Esophagus (tissue), 2 donors: ENCODE data around the gene ACTL7A. TPM values are rescaled to one million over a fixed set of nuclear protein-coding genes. Genes with fewer than 3 reads are reported as not detected.

Experiments
- H3K27ac ChIP-seq, 2 donors: one replicate each; pipeline ENCODE4 v1.5.1; 2013; ENCODE audit warnings: low read depth in 2 of 2, mild to moderate bottlenecking in 2 of 2, inconsistent platforms in 1 of 2, low read length in 1 of 2, moderate library complexity in 1 of 2
- H3K27me3 ChIP-seq, 2 donors: one replicate each; pipeline ENCODE4 v1.6.1; 2013; ENCODE audit warnings: low read length in 2 of 2, control low read depth in 1 of 2, mild to moderate bottlenecking in 1 of 2; ENCODE audit not compliant: insufficient read depth in 2 of 2, control insufficient read depth in 1 of 2
- H3K36me3 ChIP-seq, 2 donors: one replicate each; pipeline ENCODE4 v1.6.1; 2013; ENCODE audit warnings: low read length in 1 of 2; ENCODE audit not compliant: control insufficient read depth in 2 of 2, insufficient read depth in 2 of 2
- H3K4me1 ChIP-seq, 2 donors: one replicate each; pipeline ENCODE4 v1.6.1; 2013; ENCODE audit warnings: low read length in 1 of 2; ENCODE audit not compliant: control insufficient read depth in 2 of 2, insufficient read depth in 2 of 2
- H3K4me3 ChIP-seq, 2 donors: one replicate each; pipeline ENCODE4 v1.5.1; 2013; ENCODE audit warnings: low read length in 2 of 2, mild to moderate bottlenecking in 2 of 2, low read depth in 1 of 2, moderate library complexity in 1 of 2
- H3K9me3 ChIP-seq, 2 donors: one replicate each; pipeline ENCODE4 v1.6.1; 2013; ENCODE audit warnings: mild to moderate bottlenecking in 2 of 2, low read depth in 1 of 2, low read length in 1 of 2, moderate library complexity in 1 of 2; ENCODE audit not compliant: control insufficient read depth in 2 of 2, insufficient read depth in 1 of 2
- WGBS, 2 donors: extraction: QIAGEN DNeasy Blood & Tissue Kit; methylation state at CpG; one replicate each; pipeline ENCODE4 v1.1.7; 2013; 5-methylcytosine and 5-hydroxymethylcytosine counted together
- polyA plus RNA-seq, 2 donors: library from polyadenylated mRNA; stranded (reverse); fragments of 200-250 nt; gene quantifications; one replicate each; pipeline ENCODE4 v1.2.3, GENCODE V29; 2013
- donor health status: healthy with polysubstance abuse.
- donor health status: Bipolar disorder and iron deficiency.

The ACTL7A gene
- polyA plus RNA-seq, 2 donors, result not detected

DNA sequence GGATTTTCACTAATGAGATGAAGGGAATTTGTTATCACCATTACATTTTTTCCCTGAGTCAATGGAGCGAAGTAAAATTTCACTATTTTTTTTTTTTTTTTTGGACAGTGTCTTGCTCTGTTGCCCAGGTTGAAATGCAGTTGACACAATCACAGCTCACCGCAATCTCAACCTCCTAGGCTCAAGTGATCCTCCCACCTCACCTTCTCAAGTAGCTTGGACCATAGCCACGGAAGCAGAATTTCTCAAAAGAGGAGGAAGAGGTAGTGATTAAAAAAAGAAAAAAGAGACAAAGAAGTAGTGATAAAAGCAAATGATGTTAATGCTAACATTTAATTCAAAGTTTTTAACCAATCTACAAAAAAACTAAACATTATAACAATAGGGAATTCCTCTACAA is 42.1 kb downstream of the ACTL7A start:
- H3K4me3 ChIP-seq, result no peak overlapping the region
- peaks cover 0 to 32% of the 10 kb centered on the region in 2 donors for H3K36me3 ChIP-seq
- no peaks in the 10 kb centered on the region for H3K4me1 ChIP-seq
- H3K27me3 ChIP-seq, result no peaks in the 10 kb centered on the region
- WGBS, 2 donors, result 94 to 97% methylated on average over 3 of the region's 3 CpGs
- no peak overlapping the region for H3K27ac ChIP-seq
- no peaks in the 10 kb centered on the region for H3K9me3 ChIP-seq

DNA sequence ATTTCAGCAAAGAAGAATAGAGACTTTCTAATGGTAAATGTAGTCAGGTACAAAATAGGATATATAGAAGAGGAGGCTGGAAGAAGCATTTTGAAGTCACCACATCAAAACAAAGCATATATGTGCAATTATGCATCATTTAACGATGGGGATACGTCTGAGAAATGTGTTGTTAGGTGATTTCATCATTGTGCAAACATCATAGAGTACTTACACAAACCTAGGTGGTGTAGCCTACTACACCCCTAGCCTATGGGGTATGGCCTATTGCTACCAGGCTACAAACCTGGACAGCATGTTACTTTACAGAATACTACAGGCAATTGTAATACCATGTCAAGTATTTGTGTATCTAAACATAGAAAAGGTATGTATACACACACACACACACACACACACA is 43.4 kb downstream of the ACTL7A start:
- Histone ChIP-seq H3K4me3 (no peak overlapping the region), H3K36me3 (peaks cover 0 to 32% of the 10 kb centered on the region in 2 donors), H3K27ac (no peak overlapping the region), H3K4me1 (no peaks in the 10 kb centered on the region), H3K9me3 (no peaks in the 10 kb centered on the region), H3K27me3 (no peaks in the 10 kb centered on the region)
- 78 to 87% methylated on average over 2 of the region's 2 CpGs for WGBS, 2 donors

DNA sequence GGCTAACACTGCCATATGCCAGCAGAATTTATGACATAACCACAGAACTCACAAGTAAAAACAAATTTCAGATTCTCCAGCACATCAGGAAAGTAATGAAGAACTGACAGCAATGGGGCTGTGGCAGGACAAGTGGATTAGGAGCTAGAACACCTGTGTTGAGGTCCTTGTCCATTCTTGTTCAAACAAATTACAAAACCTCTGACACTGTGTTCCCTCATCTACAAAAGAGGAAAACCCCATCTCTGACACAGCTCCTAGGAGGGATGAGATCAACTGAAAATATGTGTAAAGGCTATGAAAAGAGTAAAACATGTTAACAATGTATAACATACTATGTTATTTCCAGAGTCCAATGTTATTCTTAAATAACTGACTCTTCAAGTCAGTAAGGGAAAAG is 48.3 kb downstream of the ACTL7A start:
- Histone ChIP-seq H3K36me3 (peaks cover 6 to 27% of the 10 kb centered on the region in 2 donors), H3K9me3 (no peaks in the 10 kb centered on the region), H3K27me3 (no peaks in the 10 kb centered on the region), H3K27ac (no peak overlapping the region), H3K4me3 (no peak overlapping the region), H3K4me1 (no peaks in the 10 kb centered on the region)

DNA sequence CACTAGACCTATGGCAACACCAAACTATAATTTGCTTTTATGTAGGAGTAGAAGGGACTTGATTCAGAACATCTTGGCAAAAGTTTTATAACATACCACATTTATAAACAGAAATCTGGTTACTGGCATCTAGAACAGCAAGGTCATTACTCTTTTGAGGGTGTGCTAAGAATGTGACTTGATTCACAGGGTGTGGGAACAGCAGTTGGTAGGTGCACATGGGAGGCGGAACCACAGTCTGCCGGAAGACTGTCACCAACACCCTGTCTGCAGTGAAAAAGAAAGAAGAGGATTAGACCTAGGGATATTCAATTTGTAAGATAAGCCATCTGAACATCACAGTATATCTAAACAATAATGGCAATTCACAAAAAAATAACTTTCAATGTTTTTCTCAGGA is 48.8 kb downstream of the ACTL7A start:
- Histone ChIP-seq H3K27ac (no peak overlapping the region), H3K27me3 (no peaks in the 10 kb centered on the region), H3K36me3 (peaks cover 6 to 26% of the 10 kb centered on the region in 2 donors), H3K4me3 (no peak overlapping the region), H3K9me3 (no peaks in the 10 kb centered on the region), H3K4me1 (no peaks in the 10 kb centered on the region)
- WGBS, 2 donors, result 78 to 95% methylated on average over 2 of the region's 2 CpGs

DNA sequence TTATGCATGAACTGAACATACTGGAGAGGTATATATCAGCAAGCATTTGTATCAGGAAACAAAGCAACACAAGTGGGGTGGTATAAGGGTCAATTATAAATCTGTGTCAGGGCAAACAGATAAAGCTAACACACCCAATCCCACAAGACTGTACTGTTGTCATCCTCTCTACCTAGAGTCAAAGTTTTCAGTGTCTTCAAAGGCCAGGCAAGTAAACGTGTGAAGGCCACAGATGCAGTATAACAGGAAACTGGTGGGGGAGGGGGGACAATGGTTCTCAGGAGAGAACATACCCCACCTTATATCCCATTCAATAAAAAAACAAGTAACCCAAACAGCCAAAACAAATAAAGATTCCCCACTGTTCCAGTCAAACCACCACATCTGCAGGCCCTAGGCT is 49.8 kb downstream of the ACTL7A start:
- H3K27me3 ChIP-seq, result no peaks in the 10 kb centered on the region
- H3K36me3 ChIP-seq, result peaks cover 6 to 21% of the 10 kb centered on the region in 2 donors
- no peaks in the 10 kb centered on the region for H3K9me3 ChIP-seq
- H3K4me3 ChIP-seq, result no peak overlapping the region
- no peaks in the 10 kb centered on the region for H3K4me1 ChIP-seq
- 41 to 45% methylated on average over 1 of the region's 1 CpG for WGBS, 2 donors
- no peak overlapping the region for H3K27ac ChIP-seq

Other genes starting within 250 kb of the ACTL7A start
- under 1 TPM in 1 of 2 donors, not detected in 1; 0.02 TPM for gene ACTL7B, start 6.3 kb upstream of the ACTL7A start, polyA plus RNA-seq
- 1 to 10 TPM; 8.9 to 9.5 TPM for gene ELP1, start 71.9 kb downstream of the ACTL7A start, polyA plus RNA-seq
- 10 to 100 TPM; 12.5 to 19.4 TPM for gene ABITRAM, start 72.1 kb downstream of the ACTL7A start, polyA plus RNA-seq
- gene CTNNAL1, start 151.2 kb downstream of the ACTL7A start, polyA plus RNA-seq, result 10 to 100 TPM; 13.5 to 15.0 TPM